GM19372 (cell line): ENCODE measurements around the gene GALNT9.
"Not testable (repeated sequence)": the region's sequence is repeated elsewhere in the genome, so short reads cannot be mapped to it uniquely, and the experiment has no call there.

ENCODE experiments used
- ATAC-seq: cut with Tn5 transposase; IDR thresholded peaks from one replicate; pipeline ENCODE4 v1.9.1; 2021; ENCODE audit warnings: mild to moderate bottlenecking, low read depth, moderate library complexity; ENCODE audit not compliant: unreplicated experiment

GALNT9 gene

DNA sequence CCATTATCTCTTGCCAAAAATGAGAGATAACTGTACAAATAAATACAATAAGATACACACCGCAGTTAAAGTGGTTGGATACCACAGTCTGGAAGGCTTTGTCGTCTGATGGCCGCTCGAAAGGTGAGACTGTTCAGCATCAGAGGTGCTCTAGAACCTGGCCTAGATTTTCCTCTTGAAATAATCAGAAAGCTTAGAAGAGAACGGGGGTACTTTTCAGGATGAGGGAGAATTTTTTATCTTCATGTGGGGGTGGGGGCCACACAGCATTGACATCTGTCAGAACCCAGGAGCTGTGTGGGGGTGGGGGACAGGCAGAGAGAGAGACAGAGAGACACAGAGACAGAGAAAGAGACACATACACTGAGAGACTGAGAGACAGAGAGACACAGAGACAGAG is 90.5 kb downstream of the GALNT9 start:
- no peak for ATAC-seq

DNA sequence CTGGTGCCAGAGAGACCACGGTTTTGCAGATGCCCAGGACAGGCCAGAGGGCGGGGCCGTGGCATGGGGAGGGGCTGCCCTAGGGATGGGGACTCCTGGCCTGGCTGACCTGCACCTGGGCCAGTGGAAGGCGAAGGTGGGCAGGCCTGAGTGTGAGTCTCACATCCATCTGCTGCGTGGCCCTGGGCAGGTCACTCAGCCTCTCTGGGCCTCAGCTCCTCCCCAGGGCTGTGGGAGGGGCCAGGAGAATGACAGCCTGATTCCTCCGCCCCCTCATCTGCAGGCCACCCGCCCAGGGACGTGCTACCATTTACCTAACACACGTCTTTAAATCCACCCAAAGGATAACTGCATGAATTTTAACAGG is 90.9 kb downstream of the GALNT9 start:
- no peak for ATAC-seq

DNA sequence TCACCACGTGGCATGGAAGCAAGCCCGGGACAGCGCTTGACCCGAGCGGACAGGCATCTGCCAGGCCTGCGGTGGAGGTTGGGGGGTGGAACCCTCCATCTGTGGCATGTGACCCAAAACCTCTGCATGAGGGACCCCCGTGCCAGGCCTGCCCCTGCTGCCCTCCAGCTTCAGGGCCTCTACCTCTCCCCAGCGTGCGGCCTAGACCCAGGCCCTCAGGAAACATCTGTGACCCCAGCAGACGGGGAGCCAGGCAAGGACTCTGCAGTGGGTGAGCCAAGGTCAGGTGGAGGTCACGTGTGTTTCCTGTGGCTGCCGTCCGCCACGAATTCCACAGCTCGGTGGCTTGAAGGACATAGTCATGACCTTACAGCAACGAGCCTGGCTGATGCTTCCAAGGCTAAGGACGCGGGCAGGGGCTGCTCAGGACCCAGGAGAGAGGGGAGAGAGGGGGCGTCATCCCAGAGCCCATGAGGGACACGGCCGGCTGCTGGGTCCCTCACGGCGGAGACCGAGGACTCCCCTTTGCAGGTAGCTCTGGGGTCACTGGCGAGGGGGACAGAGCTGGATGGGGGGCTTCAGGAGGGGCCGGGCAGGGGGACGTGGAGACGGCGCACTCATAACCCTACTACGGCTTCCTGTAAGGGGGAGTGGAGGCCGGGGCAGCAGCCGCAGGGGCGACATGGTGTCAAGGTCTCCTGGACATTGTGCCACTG is 91.5 kb downstream of the GALNT9 start:
- ATAC-seq: no peak

DNA sequence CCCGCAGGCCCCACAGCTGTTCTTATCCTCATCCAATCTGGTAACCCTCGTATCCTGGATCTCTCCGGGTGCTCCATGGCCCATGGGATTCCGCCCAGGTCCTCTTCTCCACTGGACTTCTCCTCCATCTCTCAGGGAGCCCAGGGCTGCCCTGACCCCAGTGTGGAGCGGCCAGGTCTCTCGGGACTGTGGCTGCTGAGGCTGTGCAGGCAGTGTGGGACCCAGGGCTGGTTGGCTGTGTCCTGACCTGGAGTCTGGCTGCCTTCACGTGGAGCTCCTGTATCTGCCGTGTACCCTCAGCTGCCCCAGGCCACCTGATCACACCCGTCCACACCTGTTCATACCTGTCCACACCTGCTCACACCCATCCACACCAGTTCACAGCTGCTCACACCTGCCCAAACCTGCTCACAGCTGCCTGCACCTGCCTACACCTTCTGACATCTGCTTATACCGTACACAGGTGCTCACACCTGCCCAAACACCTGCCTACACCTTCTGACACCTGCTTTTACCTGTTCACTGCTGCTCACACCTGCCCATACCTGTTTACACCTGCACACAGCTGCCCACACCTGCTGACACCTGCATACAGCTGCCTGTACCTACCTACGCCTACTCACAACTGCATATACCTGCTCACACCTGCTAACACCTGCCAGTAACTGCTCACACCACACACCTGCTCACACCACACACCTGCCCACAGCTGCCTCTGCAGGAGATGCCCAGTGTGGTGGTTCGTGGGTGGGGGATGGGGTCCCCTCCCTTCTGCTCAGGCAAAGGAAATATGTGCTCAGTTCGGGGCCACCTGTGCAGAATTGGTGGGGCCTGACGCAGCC is 92.2 kb downstream of the GALNT9 start:
- ATAC-seq: no peak

DNA sequence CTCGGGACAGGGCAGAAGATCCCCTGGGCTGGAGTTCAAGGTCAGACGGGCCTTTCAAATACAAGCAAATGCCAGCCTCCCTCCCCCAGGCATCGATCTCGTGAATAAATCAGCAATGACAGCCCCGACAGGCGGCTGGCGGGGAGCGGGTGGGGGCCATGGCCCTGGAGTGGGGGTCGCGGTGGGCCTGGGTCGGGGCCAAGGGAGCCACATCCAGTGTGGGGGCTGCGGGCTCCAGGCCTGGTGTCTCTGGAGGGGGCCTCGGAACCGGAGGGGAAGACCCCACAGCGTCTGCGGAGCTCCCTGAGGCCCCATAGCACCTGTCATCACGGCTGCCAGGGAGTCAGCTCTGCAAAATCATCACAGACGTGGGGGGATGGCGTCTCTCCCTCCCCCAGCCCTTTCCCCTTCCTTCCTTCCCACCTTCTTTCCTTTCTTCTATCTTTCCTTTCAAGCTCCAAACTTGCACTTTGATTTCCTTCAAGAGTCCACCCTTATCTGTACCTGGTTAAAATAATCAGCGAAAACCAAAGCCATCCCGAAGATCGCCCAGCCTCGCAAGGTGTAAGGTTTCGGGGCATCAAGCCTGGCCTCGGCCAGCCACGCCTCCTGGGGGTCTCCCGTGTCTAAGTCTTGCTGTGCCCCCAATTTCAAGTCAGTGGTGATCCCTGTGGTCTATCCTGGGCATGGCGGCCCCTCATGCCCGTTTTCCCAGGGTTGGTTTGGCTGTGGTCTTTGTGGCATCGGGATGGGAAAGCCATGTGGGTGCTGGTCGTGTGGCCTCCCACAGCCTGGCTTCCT is 93.1 kb downstream of the GALNT9 start:
- no peak for ATAC-seq

DNA sequence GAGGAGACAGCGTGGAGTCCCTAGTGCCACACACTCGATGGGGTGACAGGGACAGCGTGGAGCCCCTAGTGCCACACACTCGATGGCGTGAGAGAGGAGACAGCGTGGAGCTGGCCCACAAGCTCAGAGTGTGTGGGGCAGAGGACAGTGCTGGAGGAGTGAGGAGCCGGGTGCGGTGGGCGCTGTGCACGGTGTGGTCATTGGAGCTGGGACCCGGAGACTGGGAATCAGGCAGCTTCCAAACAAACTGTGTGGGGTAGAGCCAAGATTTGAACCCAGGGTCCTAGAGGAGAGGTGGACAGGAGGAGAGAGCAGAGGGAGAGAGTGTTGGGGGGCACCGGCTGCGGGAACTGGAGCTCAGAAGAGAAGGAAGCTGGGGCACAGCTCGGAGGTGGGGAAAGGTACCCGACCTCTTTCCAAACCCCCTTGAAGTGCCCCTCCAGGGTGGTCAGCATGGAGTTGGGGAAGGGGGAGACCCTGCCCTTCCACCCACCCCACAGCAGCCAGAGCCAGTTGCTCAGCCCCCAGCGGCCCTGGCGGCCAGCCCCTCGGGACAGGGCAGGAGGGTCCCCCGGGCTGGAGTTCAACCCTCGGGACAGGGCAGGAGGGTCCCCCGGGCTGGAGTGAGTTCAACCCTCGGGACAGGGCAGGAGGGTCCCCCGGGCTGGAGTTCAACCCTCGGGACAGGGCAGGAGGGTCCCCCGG is 94.1 kb downstream of the GALNT9 start:
- ATAC-seq: no peak

DNA sequence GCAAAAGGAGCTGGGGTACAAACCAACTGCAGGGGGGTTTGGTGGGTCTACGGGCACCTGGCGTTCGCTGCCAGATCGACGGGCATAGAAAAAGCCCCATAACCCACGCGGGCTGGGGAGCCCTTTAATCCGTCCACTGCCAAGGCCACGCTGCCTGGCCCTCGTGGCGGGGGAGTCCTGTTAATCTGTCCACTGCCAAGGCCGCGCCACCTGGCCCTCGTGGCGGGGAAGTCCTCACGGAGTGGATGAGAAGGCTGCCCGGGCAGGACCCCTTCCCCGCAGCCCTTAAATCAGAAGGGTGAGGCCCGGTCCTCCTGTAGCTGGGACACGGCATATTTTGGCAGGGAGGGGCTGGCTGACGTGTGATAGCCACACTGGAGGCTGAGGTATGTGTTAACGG is 99.0 kb downstream of the GALNT9 start:
- no peak for ATAC-seq

DNA sequence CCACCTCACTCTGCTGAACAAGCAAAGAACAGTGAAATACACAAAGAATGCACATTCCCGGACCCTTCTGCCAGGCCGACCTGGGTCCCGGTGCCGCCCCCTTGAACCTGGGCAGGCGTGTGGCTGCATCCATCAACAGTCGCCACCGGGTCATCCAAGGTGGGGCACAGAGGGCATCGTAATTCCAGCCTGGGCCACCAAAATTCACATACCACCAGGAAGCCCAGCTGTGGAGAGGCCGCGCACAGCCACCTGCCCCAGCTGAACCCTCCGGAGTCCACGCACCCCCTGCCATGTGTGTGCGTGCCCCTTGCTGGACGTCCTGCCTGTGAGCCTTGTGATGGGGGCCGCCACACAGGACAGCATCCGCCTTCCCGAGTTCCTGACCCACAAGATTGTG is 99.5 kb downstream of the GALNT9 start:
- ATAC-seq: no peak

DNA sequence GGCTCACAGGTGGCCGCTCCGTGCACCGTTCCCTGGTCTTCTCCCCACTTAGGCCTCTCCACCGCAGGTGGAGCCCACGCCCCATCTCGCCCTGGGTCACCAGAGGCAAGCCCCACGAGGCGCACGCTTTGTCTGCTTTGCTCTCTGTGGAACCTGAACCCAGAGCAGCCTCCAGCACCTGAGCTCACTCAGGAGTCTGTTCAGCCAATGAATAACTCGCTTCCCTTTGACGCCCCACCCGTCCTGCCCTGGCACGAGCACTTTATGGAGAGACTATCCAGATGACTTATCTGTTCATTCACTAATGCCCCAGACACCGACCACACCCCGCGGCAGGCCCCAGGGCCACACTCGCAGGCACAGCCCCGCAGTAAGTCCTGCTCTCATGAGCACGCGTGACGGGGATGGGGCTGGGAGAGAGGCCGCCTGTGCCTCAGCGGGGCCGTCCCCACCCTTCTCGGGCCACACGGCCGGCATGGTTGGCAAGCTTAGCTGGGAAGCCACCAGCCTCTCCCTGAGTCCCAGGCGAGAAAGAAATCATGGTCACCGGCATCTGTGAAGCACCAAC is 100.1 kb downstream of the GALNT9 start:
- no peak for ATAC-seq

DNA sequence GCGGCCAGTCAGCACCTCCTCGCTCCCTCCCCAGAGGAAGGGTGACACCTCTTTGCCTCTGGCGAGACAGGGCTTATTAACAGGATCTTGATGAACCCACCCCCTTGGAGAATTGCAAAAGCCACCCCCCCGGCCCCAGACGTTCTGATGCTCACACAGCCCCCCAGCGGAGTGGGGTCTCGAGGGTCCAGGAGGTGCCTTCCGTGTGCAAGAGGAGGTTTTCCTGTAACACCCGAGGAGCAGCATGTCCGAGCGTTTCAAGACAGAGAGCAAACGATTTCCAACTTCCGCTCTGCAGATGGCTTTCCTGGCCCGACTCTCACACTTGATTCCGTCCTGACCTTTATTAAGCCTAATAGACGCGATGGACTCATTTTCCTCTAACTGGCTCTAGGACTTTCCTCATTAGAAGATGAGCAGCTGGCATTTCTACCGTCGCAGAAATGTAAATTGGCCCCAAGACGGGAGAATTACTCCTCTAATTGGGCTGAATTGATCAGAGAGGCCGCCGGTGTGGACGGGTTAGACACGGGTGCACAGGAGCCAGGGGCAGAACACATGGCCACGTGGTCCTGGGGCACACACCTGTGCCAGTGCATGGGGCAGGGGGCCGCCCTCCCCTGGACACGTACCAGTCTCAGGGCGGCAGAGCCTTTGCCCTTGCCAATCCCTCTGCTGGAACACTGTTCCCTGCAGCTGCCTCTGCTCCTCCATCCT is 100.8 kb downstream of the GALNT9 start:
- no peak for ATAC-seq

DNA sequence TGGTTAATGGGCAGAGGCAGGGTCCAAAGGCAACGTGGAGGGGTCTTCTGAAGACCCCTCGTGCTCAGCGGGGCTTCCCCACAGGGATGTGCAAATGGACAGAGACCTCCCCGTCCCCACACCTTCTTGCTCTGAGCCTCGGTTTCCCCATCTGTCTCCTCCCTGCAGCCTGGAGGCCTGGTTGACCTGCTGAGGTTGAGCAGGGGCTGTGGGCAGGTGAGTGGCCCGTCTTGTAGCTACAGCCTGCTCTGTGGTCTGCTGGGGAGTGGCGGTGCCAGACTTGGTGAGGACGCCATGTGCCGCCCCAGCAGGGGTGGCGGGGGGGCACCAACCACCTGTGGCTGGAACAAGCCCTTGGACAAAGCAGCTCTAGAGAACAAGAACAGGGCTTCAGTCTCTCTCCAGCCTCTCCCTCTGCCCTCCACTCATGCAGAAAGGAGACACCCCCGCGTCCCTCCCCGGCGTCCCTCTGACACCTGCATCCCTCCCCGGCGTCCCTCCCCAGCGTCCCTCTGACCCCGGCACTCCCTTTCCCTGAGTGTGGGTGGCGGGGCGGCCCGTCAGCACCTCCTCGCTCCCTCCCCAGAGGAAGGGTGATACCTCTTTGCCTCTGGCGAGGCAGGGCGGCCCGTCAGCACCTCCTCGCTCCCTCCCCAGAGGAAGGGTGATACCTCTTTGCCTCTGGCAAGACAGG is 101.5 kb downstream of the GALNT9 start:
- ATAC-seq: no peak

DNA sequence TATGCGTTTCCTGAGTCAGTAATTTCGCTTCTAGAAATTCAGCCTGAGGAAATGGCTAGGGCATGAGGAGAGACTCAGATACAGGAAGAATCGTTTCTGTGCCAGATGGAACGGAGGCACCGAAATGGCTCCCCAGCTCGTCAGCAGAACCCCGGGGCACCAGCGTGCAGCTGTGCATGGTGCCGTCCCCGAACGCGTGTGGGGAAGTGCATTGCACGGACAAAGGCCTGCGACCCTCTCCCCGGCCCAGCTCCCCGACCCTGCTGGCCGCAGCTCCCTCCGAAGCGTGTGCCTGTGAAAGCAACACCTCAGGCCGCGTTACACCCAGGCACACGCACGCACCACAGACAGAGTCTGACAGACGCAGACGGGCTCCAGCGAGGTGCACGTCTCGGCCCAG is 102.3 kb downstream of the GALNT9 start:
- no peak for ATAC-seq

DNA sequence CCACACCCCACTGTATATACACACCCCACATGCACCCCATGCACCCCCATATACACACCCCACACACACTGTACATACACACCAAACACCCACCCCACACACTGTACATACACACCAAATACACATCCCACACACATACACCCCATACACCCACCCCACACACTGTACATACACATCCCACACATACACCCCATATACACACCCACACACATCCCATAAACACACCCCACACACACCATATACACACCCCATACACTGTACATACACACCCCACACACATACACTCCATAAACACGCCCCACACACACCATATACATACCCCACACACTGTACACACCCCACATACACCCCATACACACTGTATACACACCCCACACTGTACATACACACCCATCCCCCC is 102.8 kb downstream of the GALNT9 start:
- ATAC-seq: no peak

DNA sequence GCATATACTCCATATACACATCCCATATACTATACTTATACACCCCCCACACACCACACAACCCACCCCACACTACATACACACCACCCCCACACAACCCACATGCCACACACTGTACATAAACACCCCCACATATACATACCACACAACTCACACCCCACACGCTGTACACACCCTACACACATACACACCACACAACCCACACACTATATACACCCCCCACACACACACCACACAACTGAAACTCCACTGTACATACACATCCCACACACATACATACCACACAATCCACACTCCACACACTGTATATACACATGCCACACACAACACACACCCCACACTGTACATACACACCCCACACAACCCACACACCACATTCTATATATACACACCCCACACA is 104.2 kb downstream of the GALNT9 start:
- ATAC-seq: no peak

DNA sequence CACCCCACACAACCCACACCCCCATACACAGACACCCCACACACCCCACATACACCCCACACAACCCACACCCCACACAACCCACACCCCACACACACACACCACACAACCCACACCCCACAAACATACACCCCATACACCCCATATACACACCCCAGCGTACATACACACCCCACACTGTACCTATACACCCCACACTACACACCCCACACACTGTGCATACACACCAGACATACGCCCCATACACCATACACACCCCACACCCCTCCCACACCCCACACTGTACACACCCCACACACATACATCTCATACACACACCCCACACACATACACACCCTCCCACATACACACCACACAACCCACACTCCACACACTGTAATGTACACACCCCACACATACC is 104.9 kb downstream of the GALNT9 start:
- ATAC-seq: no peak

DNA sequence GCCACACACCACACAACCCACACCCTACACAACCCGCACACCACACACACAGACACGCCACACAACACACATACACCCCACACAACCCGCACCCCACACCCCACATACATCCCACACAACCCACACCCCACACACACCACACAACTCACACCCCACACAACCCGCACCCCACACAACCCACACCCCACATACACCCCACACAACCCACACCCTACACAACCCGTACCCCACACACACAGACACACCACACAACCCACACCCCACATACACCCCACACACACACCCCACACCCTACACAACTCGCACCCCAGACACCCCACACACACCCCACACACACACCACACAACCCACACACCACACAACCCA is 106.6 kb downstream of the GALNT9 start:
- no peak for ATAC-seq

DNA sequence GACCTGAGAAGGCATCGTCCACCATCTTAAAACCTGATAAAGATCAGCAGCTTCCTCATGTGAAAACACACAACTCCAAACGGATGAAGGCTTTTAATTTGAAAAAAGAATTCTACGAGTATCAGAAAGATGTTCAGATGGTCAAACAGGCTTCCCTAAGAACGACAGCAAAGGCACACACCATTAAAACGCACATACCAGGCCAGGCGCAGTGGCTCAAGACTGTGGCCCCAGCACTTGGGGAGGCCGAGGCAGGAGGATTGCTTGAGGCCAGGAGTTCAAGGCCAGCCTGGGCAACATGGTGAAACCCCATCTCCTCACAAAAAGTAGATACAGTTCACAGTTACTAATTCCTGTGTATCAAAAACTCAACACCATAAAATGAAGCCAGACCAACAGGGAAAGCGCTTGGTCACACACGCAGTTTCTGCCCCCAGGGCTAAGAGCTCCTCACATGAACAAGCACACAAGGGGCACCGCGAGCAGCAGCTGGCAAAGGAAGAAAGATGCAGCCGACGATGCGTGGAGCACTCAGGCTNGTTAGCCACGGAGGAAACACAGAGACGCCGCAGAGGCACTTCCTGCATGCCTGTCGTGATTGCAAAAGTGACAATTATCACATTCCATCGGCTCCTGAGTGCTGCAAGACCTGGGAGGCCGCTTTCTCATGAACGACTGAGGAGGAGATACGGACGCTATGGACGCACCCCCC is 107.1 kb downstream of the GALNT9 start:
- ATAC-seq: no peak

DNA sequence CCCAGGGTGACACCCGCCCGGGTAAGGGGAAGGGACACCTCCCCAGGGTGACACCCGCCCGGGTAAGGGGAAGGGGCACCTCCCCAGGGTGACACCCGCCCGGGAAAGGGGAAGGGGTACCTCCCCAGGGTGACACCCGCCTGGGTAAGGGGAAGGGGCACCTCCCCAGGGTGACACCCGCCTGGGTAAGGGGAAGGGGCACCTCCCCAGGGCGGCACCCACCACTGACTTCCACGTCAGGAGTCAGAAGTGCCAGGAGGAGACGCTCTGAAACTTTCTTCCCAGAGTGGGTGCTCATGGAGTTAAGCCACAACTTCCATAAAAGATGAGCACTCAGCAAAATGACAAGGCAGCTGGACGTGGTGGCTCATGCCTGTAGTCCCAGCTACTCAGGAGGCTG is 109.6 kb downstream of the GALNT9 start:
- ATAC-seq: not testable (repeated sequence)

DNA sequence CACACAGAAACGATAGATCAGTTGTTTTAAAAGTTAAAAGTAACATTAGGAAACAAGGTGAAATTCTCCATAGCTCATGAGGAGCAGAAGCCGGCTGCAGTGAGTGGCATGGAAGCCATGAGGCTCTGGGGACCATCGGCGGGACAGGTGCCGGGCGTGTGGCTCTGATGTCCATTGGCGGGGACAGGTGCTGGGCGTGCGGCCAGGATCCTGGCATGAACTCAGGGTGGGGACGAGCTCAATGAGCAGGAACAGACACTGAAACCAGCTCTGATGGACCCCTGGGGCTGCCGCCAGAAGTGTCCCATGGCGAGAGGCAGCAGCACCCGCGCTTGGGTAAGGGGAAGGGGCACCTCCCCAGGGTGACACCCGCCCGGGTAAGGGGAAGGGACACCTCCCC is 110.1 kb downstream of the GALNT9 start:
- no peak for ATAC-seq
